Thymus (tissue), 11 donors: ENCODE data around the gene BCL2L1. TPM values are rescaled to one million over a fixed set of nuclear protein-coding genes. Genes with fewer than 3 reads are reported as not detected.

Experiments used
- DNase-seq, 9 donors: peaks; one replicate each; pipeline ENCODE4 v3.0.0-alpha.2; 2013; ENCODE audit warnings: low spot score in 9 of 9, low read depth in 6 of 9, missing footprints in 1 of 9
- H3K27ac ChIP-seq, 2 donors: one replicate each; pipeline ENCODE4 v1.5.1; 2013; ENCODE audit warnings: control low read depth in 1 of 2, low read depth in 1 of 2, low read length in 1 of 2, mild to moderate bottlenecking in 1 of 2, moderate library complexity in 1 of 2
- H3K27me3 ChIP-seq, 2 donors: one replicate each; pipeline ENCODE4 v1.5.1; 2013; ENCODE audit warnings: low read length in 1 of 2; ENCODE audit not compliant: control insufficient read depth in 2 of 2, insufficient read depth in 1 of 2
- H3K36me3 ChIP-seq, 2 donors: one replicate each; pipeline ENCODE4 v1.5.1; 2013; ENCODE audit warnings: low read length in 1 of 2, mild to moderate bottlenecking in 1 of 2, moderate library complexity in 1 of 2; ENCODE audit not compliant: control insufficient read depth in 2 of 2, insufficient read depth in 2 of 2
- H3K4me1 ChIP-seq, 2 donors: one replicate each; pipeline ENCODE4 v1.5.1; 2013; ENCODE audit warnings: low read length in 2 of 2; ENCODE audit not compliant: control insufficient read depth in 2 of 2, insufficient read depth in 2 of 2
- H3K4me3 ChIP-seq, 2 donors: one replicate each; pipeline ENCODE4 v1.5.1; 2013; ENCODE audit warnings: low read length in 2 of 2, control low read depth in 1 of 2, mild to moderate bottlenecking in 1 of 2
- H3K9me3 ChIP-seq, 2 donors: one replicate each; pipeline ENCODE4 v1.5.1; 2013; ENCODE audit warnings: low read length in 1 of 2, mild to moderate bottlenecking in 1 of 2; ENCODE audit not compliant: control insufficient read depth in 2 of 2, insufficient read depth in 1 of 2
- WGBS: extraction: QIAGEN DNeasy Blood & Tissue Kit; methylation state at CpG from one replicate; pipeline ENCODE4 v1.1.7; 2013; 5-methylcytosine and 5-hydroxymethylcytosine counted together
- polyA plus RNA-seq: library from polyadenylated mRNA; stranded (reverse); fragments of 200-250 nt; gene quantifications from one replicate; pipeline ENCODE4 v1.2.3, GENCODE V29; 2013
- total RNA-seq: library from RNA; stranded (reverse); fragments of 120-200 nt; gene quantifications from one replicate; pipeline ENCODE4 v1.2.4, GENCODE V29; 2013
- donor health status: healthy.

BCL2L1 gene
- total and polyA plus RNA-seq, 2 donors: 58.3 to 120 TPM

DNA sequence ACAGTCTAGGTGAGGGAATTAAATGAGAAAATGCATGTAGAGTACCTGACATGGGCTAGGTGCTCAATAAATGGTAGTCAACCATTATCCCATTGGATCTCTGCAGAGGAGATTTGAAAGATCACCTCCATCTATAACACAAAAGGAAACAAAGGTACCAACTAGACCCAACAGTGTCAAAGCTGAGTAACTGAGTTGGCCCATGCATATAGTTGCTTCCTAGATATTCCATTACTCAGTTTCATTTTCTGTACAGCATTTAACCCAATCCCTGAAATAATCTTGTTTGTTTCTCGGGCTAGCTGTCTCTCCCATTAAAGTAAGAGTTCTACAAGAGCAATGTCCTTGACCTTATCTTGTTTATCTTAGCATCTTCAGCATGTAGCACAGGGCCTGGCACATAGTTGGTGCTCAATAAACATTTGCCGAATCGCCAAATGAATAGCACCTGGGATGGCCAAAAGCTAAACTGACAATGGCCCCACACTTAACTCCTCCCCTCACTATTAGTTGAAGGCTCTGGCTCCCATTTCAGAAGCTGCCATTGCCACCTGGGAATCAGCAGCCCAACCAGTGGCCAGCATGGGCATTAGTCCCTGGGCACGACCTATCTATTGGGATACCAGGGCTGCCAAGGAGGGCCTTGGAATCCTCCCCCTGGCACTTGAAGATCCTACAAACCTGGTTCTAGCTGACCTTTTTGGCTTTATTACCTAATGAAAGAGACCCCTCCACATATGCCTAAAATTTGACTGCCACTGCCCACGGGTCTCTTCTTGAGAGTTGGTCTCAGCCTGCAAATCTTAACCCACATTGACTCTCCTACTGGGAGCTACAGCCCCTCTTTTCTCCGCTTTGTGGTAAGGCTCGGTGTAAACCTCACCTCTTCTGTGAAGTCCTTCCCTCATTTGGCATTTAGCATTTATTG is 22.6 kb downstream of the BCL2L1 start:
- WGBS: 92% methylated on average over 7 of the region's 7 CpGs
- Histone ChIP-seq H3K4me3 (no peak overlapping the region), H3K4me1 (peaks cover 55 to 75% of the 10 kb centered on the region in 2 donors)

DNA sequence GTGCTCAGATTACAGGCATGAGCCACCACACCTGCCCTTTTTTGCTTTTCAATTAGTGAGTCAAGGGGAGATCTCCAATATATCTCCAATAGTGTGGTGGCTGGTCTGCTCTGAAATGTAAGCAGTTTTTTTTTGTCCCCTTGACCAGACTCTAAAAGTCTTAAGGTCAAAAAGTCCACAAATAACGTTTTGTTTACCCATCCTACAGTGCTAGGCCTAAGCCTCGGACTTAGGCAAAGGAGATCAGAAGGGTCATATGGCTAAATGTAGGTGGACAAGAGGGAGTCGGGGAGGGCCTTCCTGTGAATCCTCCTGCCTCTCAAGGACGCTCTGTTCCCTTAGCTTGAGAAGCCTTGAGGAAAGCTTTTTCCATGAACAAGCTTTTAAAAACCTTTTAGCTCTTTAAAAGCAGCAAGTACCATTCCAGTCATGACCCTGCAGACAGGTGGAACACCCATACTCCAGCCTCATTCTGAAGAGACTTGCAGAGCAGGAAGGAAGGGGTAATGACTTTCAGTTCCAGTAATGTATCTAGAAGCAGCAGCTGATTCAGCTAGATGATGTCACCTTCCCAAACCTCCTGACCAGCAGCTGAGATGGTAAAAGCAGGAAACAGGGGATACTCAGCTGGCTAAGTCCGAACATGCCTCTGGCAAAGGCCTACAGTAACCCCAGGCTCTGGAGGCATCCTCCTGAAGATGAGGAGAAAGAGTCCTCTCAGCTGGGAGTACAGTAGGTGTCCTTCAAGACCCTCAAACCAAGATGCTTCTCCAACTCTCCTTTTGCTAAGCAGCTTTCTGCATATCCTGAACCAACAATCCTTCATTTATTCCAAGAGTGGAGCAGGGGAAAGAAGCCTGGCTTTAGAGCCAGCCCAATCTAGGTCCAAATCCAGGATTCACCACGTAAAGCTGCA is 23.6 kb downstream of the BCL2L1 start:
- Histone ChIP-seq H3K4me1 (peaks cover 57 to 75% of the 10 kb centered on the region in 2 donors), H3K4me3 (no peak overlapping the region), H3K27ac (peak overlapping the region; percentile 72 to 91), H3K9me3 (peaks cover 0 to 3% of the 10 kb centered on the region in 2 donors), H3K27me3 (no peaks in the 10 kb centered on the region), H3K36me3 (peaks cover 20 to 73% of the 10 kb centered on the region in 2 donors)
- DNase-seq: peak in 1 of 9 donors; percentile 64
- WGBS: 78% methylated on average over 6 of the region's 6 CpGs

More for the DNA sequence above, 22.6 kb downstream of the BCL2L1 start:
- Histone ChIP-seq H3K27ac (peak overlapping the region; percentile 9 to 91), H3K9me3 (peaks cover 0 to 3% of the 10 kb centered on the region in 2 donors), H3K36me3 (peaks cover 23 to 74% of the 10 kb centered on the region in 2 donors), H3K27me3 (no peaks in the 10 kb centered on the region)
- DNase-seq: no peak

DNA sequence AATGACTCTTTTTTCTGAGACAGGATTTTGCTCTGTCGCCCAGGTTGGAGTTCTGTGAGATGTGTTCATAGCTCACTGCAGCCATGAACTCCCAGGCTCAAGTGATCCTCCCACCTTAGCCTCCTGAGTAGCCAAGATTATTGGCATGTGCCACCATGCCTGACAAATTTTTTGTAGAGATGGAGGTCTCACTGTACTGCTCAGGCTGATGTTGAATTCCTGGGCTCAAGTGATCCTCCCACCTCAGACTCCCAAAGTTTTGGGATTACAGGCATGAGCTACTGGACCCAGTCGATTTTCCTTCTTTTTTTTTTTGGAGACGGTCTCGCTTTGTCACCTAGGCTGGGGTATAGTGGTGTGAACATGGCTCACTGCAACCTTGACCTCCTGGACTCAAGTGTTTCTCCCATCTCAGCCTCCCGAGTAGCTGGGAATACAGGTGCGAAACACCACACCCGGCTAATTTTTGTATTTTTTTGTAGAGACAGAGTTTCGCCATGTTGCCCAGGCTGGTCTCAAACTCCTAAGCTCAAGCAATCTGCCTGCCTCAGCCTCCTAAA is 24.3 kb downstream of the BCL2L1 start:
- H3K4me1 ChIP-seq: peaks cover 63 to 78% of the 10 kb centered on the region in 2 donors
- no peak for DNase-seq
- H3K27ac ChIP-seq: peak overlapping the region; percentile 62 to 91
- H3K36me3 ChIP-seq: peaks cover 25 to 75% of the 10 kb centered on the region in 2 donors
- WGBS: 95% methylated on average over 8 of the region's 8 CpGs
- H3K9me3 ChIP-seq: peaks cover 0 to 3% of the 10 kb centered on the region in 2 donors
- no peaks in the 10 kb centered on the region for H3K27me3 ChIP-seq
- no peak overlapping the region for H3K4me3 ChIP-seq

DNA sequence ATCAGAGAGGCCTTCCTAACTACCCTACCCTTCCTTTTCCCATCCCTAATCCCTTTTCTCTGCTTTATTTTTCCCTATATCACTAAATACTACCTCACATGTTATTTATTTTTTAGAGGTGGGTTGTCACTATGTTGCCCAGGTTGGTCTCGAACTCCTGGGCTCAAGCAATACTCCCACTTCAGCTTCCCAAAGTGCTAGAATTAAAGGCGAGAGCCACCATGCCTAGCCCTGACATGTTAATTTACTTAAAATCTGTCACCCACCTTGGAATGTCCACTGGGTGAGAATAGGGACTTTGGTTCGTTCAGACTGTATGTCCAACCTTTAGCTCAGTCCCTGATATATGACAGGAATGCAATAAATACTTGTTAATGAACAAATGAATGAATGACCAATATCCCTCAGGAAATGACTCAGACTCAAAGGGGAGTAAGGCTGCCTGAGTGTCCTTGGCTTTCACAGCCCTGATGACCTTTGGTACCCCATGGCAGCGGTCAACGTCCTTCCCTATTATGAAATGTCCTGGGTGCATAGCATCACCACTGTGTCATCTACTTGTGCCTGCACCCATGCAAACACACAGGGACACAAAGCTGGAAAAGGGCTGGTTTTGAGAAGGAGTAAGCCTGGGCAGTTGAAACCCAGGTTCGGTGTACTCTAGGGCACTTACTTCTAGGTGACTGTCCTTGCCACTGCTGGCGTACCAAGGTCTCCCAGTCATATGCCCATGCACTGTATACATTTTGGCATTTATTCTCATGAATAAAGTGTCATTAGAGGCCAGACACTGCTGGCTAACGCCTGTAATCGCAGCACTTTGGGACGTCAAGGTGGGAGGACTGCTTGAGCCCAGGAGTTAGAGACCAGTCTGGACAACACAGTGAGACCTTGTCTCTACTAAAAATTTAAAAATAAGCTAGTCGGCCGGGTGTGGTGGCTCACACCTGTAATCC is 26.5 kb downstream of the BCL2L1 start:
- Histone ChIP-seq H3K4me1 (peaks cover 67 to 86% of the 10 kb centered on the region in 2 donors), H3K36me3 (peaks cover 32 to 77% of the 10 kb centered on the region in 2 donors), H3K27me3 (no peaks in the 10 kb centered on the region), H3K9me3 (peaks cover 0 to 3% of the 10 kb centered on the region in 2 donors), H3K27ac (peak overlapping the region; percentile 46 to 91), H3K4me3 (peak overlapping the region in 1 of 2 donors; percentile 21)
- no peak for DNase-seq
- WGBS: 97% methylated on average over 12 of the region's 12 CpGs

DNA sequence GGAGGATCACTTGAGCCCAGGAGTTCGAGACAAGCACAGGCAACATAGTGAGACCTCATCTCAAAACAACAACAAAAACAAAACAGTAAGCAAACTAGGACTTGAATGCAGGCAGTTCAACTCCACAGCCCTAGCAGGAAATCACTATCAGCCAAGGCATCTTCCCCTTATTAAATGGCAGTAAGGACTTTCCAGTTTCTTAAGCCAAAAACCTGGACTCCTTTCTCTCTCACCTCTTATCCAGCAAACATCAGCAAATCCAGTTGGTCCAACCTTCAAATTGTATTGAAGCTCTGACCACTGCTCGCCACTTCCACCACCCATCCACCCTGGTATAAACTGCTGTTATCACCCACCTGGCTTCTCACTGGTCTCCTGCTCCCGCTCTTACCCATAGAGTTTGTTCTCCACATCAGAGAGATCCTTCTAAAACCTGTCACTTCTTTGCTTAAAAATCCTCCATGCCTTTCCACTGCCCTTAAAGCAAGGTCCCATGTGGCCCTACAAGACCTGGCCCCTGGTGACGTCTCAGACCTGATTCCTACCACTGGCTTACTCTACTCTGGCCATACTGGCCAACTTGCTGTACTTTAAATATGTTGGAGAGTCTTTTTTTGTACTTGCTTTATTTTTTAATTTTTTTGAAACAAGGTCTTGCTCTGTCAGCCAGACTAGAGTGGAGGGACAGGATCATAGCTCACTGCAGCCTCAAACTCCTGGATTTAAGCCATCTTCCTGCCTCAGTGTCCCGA is 27.6 kb downstream of the BCL2L1 start:
- Histone ChIP-seq H3K4me1 (peaks cover 59 to 83% of the 10 kb centered on the region in 2 donors), H3K27me3 (no peaks in the 10 kb centered on the region), H3K9me3 (no peaks in the 10 kb centered on the region), H3K4me3 (peak overlapping the region; percentile 11 to 21), H3K27ac (peak overlapping the region; percentile 82 to 91), H3K36me3 (peaks cover 37 to 76% of the 10 kb centered on the region in 2 donors)
- 64% methylated on average over 5 of the region's 5 CpGs for WGBS
- peak in 1 of 9 donors; percentile 49 for DNase-seq

DNA sequence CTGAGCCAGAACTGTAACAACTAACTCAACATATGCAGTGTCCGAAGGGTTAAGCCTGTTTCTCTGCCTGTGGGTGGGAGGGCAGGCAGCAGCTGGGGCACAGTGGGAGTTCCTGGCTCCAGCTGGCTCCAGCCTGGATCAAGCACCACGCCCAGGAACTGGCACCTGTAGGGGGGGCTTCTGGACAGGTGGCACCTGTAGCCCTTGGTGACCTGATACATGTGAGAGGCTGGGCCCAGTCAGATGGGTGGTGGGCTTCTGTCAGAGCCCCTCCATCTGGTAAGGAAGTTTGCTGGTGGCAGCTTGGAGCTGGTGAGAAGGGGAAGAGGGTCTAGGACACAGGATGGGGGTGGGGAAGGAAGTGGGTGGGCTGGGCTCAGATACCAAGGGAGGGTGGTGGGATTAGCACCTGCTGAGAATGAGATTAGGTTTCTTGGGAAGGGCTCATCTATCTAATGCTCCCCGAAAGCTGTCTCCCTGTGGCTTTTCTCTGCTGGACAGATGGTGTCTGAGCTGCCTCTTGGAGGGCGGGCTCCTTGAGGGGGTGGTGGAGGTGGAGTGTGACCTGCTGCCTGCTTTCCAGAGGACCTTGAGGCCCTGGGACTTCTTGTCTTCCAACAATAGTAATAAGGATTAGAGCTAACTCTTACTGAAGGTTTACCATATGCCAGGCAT is 28.5 kb downstream of the BCL2L1 start:
- H3K9me3 ChIP-seq: no peaks in the 10 kb centered on the region
- no peaks in the 10 kb centered on the region for H3K27me3 ChIP-seq
- DNase-seq: peak in 1 of 9 donors; percentile 38
- peak overlapping the region; percentile 82 to 91 for H3K27ac ChIP-seq
- H3K4me3 ChIP-seq: peak overlapping the region; percentile 6 to 9
- 48% methylated on average over 4 of the region's 4 CpGs for WGBS
- H3K36me3 ChIP-seq: peaks cover 41 to 76% of the 10 kb centered on the region in 2 donors
- peaks cover 53 to 84% of the 10 kb centered on the region in 2 donors for H3K4me1 ChIP-seq

DNA sequence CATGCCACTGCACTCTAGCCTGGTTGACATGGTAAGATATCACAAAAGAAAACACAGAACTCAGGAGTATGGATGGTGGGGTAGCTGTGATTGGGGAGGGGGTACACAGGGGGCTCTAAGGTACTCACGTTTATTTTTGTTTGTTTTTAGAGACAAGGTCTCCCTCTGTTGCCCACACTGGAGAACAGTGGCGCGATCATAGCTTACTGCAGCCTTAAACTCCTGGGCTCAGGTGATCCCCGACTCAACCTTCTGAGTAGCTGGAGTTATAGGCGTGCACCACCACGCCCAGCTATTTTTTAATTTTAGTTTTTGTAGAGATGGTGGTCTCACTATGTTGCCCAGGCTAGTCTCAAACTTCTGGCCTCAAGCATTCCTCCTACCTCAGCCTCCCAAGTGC is 29.3 kb downstream of the BCL2L1 start:
- H3K9me3 ChIP-seq: no peaks in the 10 kb centered on the region
- H3K4me3 ChIP-seq: no peak overlapping the region
- DNase-seq: peak in 1 of 9 donors; percentile 41
- H3K27me3 ChIP-seq: no peaks in the 10 kb centered on the region
- peaks cover 41 to 75% of the 10 kb centered on the region in 2 donors for H3K36me3 ChIP-seq
- peaks cover 46 to 81% of the 10 kb centered on the region in 2 donors for H3K4me1 ChIP-seq
- 93% methylated on average over 6 of the region's 6 CpGs for WGBS
- peak overlapping the region; percentile 70 to 91 for H3K27ac ChIP-seq
